ENCODE measurements around the gene FAM131C.
"Not testable (repeated sequence)": the region's sequence is repeated elsewhere in the genome, so short reads cannot be mapped to it uniquely, and the experiment has no call there.

The FAM131C gene

DNA sequence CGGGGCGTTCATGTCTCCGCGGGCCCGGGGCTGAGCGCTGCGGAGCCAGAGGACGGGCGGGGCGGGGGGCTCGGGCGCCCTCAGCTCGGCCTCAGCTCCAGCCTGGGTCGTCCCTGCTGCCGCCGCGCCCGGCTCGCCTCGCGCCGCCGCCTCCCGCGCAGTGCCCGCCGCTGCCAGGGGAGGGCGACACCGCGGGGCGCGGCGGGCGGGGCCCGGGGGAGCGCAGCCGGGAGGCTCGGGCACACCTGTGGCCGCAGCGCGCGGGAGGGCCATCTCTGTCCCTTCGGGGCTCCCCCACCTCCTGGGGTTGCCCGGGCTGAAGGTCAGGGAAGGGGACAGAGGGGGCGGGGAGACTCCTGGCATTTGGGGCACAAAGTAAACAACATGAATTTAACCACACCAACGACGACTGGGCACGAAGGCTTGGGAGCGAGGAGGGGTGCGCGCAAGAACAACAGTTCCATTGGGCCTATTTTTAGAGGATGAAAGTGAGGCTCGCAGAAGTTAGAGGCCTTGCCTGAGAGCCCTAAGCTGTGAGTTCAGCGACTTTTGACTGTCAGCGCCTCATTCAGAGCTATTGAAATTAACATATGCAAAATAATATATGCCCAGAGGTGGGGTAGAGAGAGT, at the start of gene FAM131C:
FAM131C (minus strand) TSS at position 162 of the 630 bp plus-strand sequence. CDS start 209 bp downstream, outside the sequence.
- DNase-seq (ENCODE audit: low read depth), result peak; percentile 9

DNA sequence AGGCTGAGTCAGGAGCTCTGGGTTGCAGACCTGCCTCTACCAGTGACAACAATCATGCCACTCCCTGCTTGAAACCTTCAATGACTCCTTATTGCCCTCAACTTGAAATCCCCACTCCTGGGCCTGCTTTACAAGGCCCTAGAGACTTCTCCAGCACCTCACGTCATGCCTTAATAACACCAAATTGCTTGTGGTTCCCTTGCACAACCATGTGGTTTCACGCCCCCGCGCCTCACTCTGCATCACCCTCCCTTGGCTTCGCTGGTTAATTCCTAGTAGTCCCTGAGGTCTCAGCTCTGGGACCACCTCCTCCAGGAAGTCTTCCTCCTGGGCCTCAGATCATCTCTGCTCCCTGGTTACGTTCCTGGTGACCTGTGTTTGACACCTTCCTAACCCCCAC, 49.5 kb upstream of the FAM131C start:
- peak; percentile 17 for DNase-seq (ENCODE audit: low read depth)

DNA sequence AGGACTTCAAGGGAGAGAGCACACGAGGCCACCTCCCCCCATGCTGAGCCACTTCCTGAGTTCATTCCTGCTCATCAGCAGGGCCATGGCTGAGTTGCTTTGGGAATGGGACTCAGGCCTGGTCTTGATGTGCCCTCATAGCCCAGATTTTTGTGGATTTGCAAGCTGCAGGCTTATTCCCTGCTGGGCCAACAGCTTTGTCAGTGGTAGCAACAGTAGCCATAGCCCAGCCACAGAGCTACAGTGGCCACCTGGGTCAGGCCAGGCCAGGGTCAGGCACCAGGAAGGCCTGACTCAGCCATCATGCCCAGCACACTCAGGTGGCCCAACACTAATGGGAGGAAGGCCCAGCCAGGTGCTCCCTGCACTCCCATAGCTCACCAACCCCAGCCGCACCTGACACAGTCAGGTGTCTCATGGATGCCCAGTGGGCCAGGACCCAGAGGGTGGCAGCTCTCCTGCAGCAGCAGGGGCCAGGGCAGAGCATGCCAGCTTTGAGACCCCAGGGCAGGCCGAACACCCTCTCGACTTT, 49.0 kb upstream of the FAM131C start:
- no peak for DNase-seq (ENCODE audit: low read depth)

DNA sequence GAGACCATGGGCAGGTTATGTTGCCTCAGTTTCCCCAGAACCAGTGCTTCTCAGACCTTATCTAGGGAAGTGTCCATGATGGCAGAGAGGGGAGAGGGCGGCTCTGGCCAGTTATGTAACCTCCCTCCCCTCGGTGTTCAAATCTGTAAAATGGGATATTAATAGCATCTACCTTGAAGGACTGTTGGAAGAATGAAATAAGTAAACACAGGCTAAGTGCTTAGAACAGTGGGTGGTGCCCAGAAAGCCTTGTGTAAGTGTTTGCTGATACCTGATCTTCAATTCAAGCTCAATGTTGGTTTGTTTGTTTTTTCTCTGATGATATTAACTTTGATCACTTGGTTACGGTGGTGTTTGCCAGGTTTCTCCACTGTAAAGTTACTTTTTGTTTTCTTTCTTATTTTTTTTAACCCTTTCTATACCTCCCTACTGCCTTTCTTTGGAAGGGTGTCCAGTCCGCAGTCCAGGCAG, 47.5 kb upstream of the FAM131C start:
- no peak for DNase-seq (ENCODE audit: low read depth)

GRCh38 chr1:16120407-16120806, 47.0 kb upstream of the FAM131C start:
- DNase-seq (ENCODE audit: low read depth), result no peak

- no peak for DNase-seq (ENCODE audit: low read depth)
Measured at GRCh38 chr1:16119926-16120325, 46.5 kb upstream of the FAM131C start.

GRCh38 chr1:16119504-16119903, 46.1 kb upstream of the FAM131C start:
- DNase-seq (ENCODE audit: low read depth), result no peak

- no peak for DNase-seq (ENCODE audit: low read depth)
Measured at GRCh38 chr1:16118706-16119105, 45.3 kb upstream of the FAM131C start.

DNA sequence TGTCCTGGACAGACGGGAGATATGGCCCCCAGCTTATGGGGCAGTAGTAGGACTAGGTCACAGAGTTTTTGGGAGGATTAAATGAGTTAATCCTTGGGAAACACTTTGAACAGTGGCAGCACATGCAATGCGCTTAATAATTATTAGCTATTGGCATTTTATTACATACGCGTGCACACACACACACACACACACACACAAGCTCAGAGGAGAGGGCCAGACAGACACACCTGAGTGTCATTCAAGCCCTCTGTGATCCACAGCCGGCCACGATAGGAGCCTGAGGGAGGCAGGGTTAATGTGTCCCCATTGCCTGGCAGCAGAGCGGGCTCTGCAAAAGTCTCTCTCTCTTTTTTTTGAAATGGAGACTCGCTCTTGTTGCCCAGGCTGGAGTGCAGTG, 44.5 kb upstream of the FAM131C start:
- no peak for DNase-seq (ENCODE audit: low read depth)

GRCh38 chr1:16117369-16117768, 43.9 kb upstream of the FAM131C start:
- DNase-seq (ENCODE audit: low read depth), result no peak

- no peak for DNase-seq (ENCODE audit: low read depth)
Measured at GRCh38 chr1:16116625-16117024, 43.2 kb upstream of the FAM131C start.

- DNase-seq (ENCODE audit: low read depth), result no peak
Measured at GRCh38 chr1:16116002-16116401, 42.6 kb upstream of the FAM131C start.

DNA sequence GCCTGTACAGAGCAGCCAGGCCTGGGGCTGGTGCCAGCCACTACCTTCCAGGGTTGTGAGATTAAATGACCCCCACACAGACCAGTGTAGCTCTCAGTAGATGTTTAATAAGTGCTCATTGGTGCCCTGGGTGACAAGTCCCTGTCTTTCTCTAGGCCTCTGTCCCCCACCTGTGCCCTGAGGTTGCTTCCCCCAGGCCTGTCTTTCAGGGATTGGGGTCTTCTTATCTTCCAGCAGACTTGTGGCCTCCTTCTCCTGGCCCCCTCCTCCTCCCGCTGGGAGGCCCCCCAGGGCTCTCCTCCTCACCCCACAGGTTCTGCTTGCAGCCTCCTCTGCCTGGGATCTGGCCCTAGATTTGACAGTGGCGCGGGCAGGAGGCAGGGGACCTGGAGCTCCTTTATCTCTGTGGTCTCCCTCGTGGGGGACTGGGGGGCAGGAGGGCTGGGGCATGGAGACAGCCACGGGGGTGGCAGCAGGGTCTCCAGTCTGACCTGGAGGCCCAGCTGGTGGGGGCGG, 42.1 kb upstream of the FAM131C start:
- DNase-seq (ENCODE audit: low read depth), result no peak

DNA sequence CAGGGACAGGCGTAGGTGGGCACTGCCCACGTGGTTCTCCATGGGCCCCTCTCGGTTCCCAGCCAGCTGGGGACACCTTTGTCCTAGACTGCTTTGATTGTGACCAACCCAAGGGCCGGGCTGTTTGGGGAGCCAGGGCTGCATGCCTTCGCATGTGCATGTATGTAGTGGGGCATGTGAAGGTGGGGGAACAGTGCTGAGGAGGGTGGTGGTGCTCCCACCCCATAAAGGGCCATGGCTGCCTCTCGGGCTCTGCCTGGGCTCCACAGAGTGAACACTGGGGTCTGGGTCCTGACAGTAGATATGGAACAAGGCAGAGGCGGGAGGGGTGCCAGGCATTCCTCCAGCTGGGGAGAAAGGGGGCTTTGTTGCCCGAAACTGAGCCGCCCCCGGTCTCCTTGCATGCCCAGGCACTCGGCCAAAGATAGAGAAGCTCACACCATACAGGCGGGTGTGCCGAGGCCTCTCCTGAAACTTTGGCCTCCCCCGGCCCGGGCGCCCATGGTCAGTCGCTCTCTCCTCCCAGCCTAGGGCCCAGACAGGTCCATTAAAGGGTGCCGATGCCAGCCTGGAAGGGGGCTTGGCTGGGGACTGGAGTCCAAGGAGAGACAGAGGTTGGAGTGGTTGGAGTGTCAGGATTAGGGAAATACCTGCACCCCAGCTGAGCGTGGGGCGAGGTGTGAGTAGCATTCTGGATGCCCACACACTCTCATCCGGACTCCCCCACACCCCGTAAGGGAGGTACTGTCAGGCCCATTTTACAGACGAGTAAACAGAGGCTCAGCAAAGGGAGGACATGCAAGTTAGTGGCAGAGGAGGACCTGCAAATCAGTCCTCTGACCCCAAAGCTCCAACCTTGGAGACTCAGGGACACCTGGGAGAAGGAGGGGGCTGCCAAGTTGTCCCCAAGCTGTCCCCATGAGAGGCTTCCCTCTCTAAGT, 41.3 kb upstream of the FAM131C start:
- no peak for DNase-seq (ENCODE audit: low read depth)

- DNase-seq (ENCODE audit: low read depth), result no peak
Measured at GRCh38 chr1:16112596-16113555, 39.4 kb upstream of the FAM131C start.

DNA sequence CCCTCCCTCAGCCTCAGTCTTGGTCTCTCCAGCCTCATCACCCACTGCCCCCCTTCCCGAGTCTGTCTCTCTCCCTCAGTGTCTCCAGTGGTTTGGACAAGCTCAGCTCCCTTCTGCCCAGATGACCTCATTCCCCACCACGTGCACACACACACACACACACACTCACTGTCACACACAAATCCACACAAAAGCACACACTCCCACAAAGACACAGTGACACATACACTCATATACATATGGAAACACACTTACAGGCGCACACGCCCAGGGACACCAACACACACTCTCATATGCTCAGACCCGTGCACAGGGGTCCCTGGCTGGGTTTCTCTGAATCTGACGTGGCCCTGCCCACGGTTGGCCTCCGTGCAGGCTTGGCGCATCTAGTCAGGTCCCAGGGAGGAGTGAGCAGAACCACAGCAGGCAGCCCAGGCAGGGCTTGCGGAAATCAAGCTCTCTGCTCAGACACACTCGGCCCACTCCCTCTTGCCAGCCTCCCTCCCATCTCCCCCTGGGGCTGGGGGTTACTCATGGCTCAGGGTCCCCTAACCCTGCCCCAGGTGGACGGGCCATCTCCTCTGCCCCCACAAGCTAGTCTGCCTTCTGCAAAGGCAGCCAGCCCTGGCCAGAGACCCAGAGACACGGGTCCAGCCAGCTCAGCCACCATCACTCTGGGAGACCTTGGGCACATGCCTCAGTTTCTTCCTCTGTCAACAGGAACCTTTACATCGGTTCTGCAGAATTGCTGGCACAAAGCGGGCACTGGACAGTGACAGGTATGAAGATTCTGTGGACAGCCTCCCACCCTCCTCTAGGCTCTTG, 38.5 kb upstream of the FAM131C start:
- DNase-seq (ENCODE audit: low read depth), result no peak

GRCh38 chr1:16110884-16111283, 37.4 kb upstream of the FAM131C start:
- no peak for DNase-seq (ENCODE audit: low read depth)

GRCh38 chr1:16110456-16110855, 37.0 kb upstream of the FAM131C start:
- DNase-seq (ENCODE audit: low read depth), result no peak

GRCh38 chr1:16109571-16109970, 36.1 kb upstream of the FAM131C start:
- no peak for DNase-seq (ENCODE audit: low read depth)

DNA sequence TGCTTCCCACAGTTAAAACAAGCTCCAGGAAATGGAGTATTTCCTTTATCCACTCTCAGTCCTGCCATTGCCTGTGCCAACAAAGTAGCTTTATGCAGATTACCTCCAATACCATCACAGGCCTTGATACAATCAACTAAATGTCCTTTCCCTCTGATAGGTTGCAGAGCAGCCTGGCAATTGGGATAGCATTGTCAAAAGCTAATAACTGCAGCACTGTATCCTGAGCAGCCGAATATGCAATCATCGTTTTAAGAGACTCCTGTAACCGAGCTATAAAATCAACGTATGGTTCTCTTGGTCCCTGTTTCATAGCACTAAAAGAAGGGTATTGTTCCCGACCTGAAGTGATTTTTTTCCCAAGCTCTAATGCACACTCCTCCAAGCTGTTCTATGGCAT, 33.6 kb upstream of the FAM131C start:
- not testable (repeated sequence) for DNase-seq (ENCODE audit: low read depth)

GRCh38 chr1:16101623-16102022, 28.2 kb upstream of the FAM131C start:
- DNase-seq (ENCODE audit: low read depth), result no peak
